Measurements from ENCODE around the gene C8A. TPM values are rescaled to one million over a fixed set of nuclear protein-coding genes. Genes with fewer than 3 reads are reported as not detected.

Gene C8A
- total and polyA plus RNA-seq, 10 of the 15 experiments (the other 5 are each of a cell fraction or from before 2014, with no cell fraction given), result not detected

- ATAC-seq (no peak), DNase-seq (ENCODE audit: low read depth, low spot score) (no peak), FAIRE-seq (no peak)
- H3K4me1 ChIP-seq (ENCODE audit: control insufficient read depth, insufficient read depth, low read length), result no peaks in the 10 kb centered on the region
- H3K4me2 ChIP-seq (ENCODE audit: control insufficient read depth, insufficient read depth), result no peak overlapping the region
- H4K20me1 ChIP-seq (ENCODE audit: control insufficient read depth, insufficient read depth), result no peaks in the 10 kb centered on the region
- H3K79me2 ChIP-seq (ENCODE audit: control insufficient read depth, insufficient read depth, low read length), result no peaks in the 10 kb centered on the region
- RAD21 ChIA-PET (ENCODE audit: unreplicated experiment), result interaction anchor here (0.7 to 1.5 kb wide), 3 partner anchors 9 to 1187 kb away, joined by 3 to 4 read pairs (median 3); no protein-coding TSS in a partner anchor
- H2AFZ ChIP-seq (ENCODE audit: control insufficient read depth, low read depth, low read length), result no peak overlapping the region
- no peaks in the 10 kb centered on the region for H3K36me3 ChIP-seq (ENCODE audit: control insufficient read depth in 2 of 2, insufficient read depth in 2 of 2, low read length in 1 of 2)
- no peaks in the 10 kb centered on the region for H3K9me3 ChIP-seq (replicated peaks; ENCODE audit: control insufficient read depth, insufficient read depth, low read length)
- intact Hi-C loops (cut with micrococcal nuclease; ENCODE audit: unreplicated experiment) (loop anchor here (2.0 to 5.0 kb wide), 2 partner anchors 138 to 1714 kb away; partner anchors contain the start of gene OMA1), in situ Hi-C loops (cut with MboI) (loop anchor here (25.0 kb wide), 1 partner anchor 1729 kb away; no protein-coding TSS in a partner anchor)
- H3K27me3 ChIP-seq (replicated peaks in 1 of 2; ENCODE audit: control insufficient read depth in 2 of 2, insufficient read depth in 2 of 2, low read length in 1 of 2), result no peaks in the 10 kb centered on the region; a peak in 1 of 4 replicates
- H3K9ac ChIP-seq (ENCODE audit: control insufficient read depth, insufficient read depth, low read length), result no peak overlapping the region
- no TSS peak for BruUV-seq (replicated peaks)
- SMC1A ChIA-PET (ENCODE audit: uncharacterized antibody, unreplicated experiment), result interaction anchor here (0.7 to 3.2 kb wide), 5 partner anchors 9 to 380 kb away, joined by 3 to 16 read pairs (median 3); no protein-coding TSS in a partner anchor
- CTCF ChIA-PET, result interaction anchor here (0.7 to 4.9 kb wide), 7 partner anchors 10 to 1216 kb away, joined by 3 to 35 read pairs (median 5); partner anchors contain the start of gene C8B
- H3K27ac ChIP-seq (ENCODE audit: control insufficient read depth, insufficient read depth), result no peak overlapping the region
- H3K4me3 ChIP-seq, result no peak overlapping the region
- POLR2A ChIA-PET, result no interaction called here
- WGBS (ENCODE audit: insufficient coverage, insufficient replicate concordance, low lambda C conversion rate, missing lambda C conversion rate), result 77% methylated on average over 4 of the region's 4 CpGs
- no peak for TF ChIP-seq HDAC6 (IDR thresholded peaks at IDR 0.05; ENCODE audit: unreplicated experiment)
- no peak for TF ChIP-seq BCL3 (IDR thresholded peaks at IDR 0.05; ENCODE audit: borderline replicate concordance, insufficient read depth, low read depth, low read length, poor library complexity, severe bottlenecking)
- no peak for TF ChIP-seq RBBP5 (conservative IDR thresholded peaks at IDR 0.05)
- TF ChIP-seq ASH2L (IDR thresholded peaks at IDR 0.05; ENCODE audit: borderline replicate concordance, low read depth), result no peak
- no peak for TF ChIP-seq EGR1 (IDR thresholded peaks at IDR 0.05; ENCODE audit: borderline replicate concordance in 1 of 2, low read depth in 2 of 2, low read length in 2 of 2)
- TF ChIP-seq GATAD2B (conservative IDR thresholded peaks at IDR 0.05; ENCODE audit: low read depth), result no peak
- no peak for TF ChIP-seq CBX3 (IDR thresholded peaks at IDR 0.05; ENCODE audit: borderline replicate concordance, low read depth)
- TF ChIP-seq SUZ12 (IDR thresholded peaks at IDR 0.05; ENCODE audit: unreplicated experiment), result no peak
- TF ChIP-seq ZNF592 (IDR thresholded peaks at IDR 0.05), result no peak
- no peak for TF ChIP-seq SIN3A (IDR thresholded peaks at IDR 0.05; ENCODE audit: low read depth, low read length)
- TF ChIP-seq, protein P1, sequence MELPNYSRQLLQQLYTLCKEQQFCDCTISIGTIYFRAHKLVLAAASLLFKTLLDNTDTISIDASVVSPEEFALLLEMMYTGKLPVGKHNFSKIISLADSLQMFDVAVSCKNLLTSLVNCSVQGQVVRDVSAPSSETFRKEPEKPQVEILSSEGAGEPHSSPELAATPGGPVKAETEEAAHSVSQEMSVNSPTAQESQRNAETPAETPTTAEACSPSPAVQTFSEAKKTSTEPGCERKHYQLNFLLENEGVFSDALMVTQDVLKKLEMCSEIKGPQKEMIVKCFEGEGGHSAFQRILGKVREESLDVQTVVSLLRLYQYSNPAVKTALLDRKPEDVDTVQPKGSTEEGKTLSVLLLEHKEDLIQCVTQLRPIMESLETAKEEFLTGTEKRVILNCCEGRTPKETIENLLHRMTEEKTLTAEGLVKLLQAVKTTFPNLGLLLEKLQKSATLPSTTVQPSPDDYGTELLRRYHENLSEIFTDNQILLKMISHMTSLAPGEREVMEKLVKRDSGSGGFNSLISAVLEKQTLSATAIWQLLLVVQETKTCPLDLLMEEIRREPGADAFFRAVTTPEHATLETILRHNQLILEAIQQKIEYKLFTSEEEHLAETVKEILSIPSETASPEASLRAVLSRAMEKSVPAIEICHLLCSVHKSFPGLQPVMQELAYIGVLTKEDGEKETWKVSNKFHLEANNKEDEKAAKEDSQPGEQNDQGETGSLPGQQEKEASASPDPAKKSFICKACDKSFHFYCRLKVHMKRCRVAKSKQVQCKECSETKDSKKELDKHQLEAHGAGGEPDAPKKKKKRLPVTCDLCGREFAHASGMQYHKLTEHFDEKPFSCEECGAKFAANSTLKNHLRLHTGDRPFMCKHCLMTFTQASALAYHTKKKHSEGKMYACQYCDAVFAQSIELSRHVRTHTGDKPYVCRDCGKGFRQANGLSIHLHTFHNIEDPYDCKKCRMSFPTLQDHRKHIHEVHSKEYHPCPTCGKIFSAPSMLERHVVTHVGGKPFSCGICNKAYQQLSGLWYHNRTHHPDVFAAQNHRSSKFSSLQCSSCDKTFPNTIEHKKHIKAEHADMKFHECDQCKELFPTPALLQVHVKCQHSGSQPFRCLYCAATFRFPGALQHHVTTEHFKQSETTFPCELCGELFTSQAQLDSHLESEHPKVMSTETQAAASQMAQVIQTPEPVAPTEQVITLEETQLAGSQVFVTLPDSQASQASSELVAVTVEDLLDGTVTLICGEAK (IDR thresholded peaks at IDR 0.05; ENCODE audit: borderline replicate concordance), result no peak
- TF ChIP-seq SIX5 (IDR thresholded peaks at IDR 0.05; ENCODE audit: low read depth, low read length, severe bottlenecking), result no peak
- TF ChIP-seq TAF1 (IDR thresholded peaks at IDR 0.05; ENCODE audit: borderline replicate concordance, low read depth, low read length), result no peak
- no peak for TF ChIP-seq SUPT20H (IDR thresholded peaks at IDR 0.05; ENCODE audit: borderline replicate concordance, control insufficient read depth, low read depth, low read length)
Observed at GRCh38 chr1:56833088-56833487, 21.5 kb upstream of the C8A start.

All from GM12878 (cell line).